Right lobe of liver (tissue), 6 donors: ENCODE measurements around the gene HYDIN. TPM values are rescaled to one million over a fixed set of nuclear protein-coding genes. Genes with fewer than 3 reads are reported as not detected.

ENCODE experiments used
- ATAC-seq, 4 donors: fragments of 200-7000 bp; cut with Tn5 transposase; one replicate each; pipeline ENCODE4 v1.9.1; 2020; ENCODE audit warnings: mild to moderate bottlenecking in 4 of 4, moderate library complexity in 4 of 4
- DNase-seq, 3 donors: peaks; one replicate each; pipeline ENCODE4 v3.0.0-alpha.2; 2020
- H3K27ac ChIP-seq, 3 donors: fragments of 200-600 bp; one replicate each; pipeline ENCODE4 v1.8.0; 2022
- H3K27me3 ChIP-seq, 2 donors: fragments of 200-600 bp; one replicate each; pipeline ENCODE4 v1.8.0; 2022
- H3K36me3 ChIP-seq, 4 donors: fragments of 200-600 bp; sonication (generic) in 1 of 4; one replicate each; pipeline versions ENCODE4 v1.5.1 to v1.8.0; 2017 to 2022; ENCODE audit warnings: control low read depth in 1 of 4
- H3K4me1 ChIP-seq, 4 donors: fragments of 200-600 bp; sonication (generic) in 1 of 4; one replicate each; pipeline versions ENCODE4 v1.5.1 to v1.8.0; 2017 to 2022; ENCODE audit warnings: control low read depth in 1 of 4
- H3K4me3 ChIP-seq, 3 donors: fragments of 200-600 bp; one replicate each; pipeline ENCODE4 v1.8.0; 2022
- H3K9me3 ChIP-seq, 4 donors: fragments of 200-600 bp; sonication (generic) in 1 of 4; one replicate each; pipeline versions ENCODE4 v1.5.1 to v1.8.0; 2017 to 2022; ENCODE audit warnings: control low read depth in 1 of 4
- POLR2A ChIP-seq: fragments of 450-650 bp; IDR thresholded peaks from one replicate; pipeline ENCODE4 v1.6.1; 2017; ENCODE audit warnings: antibody characterized with exemption, mild to moderate bottlenecking
- WGBS: methylation state at CpG from one replicate; pipeline ENCODE4 v1.1.6; 2018; ENCODE audit warnings: low coverage, low lambda C conversion rate; ENCODE audit not compliant: insufficient coverage; ENCODE audit errors: missing lambda C conversion rate; 5-methylcytosine and 5-hydroxymethylcytosine counted together
- intact Hi-C, 2 donors: fragments of 100-400 bp; cut with DNase I; formaldehyde crosslinking; loops; one replicate each; pipeline versions ENCODE4 v1.11.2 to v1.14.1; 2022
- total RNA-seq, 6 experiments: library from RNA; depleted of rRNA in 2 of 6; stranded (reverse); fragments of >200 nt in 2 of 6; fragmentation: NEBNext Ultra II Directional in 3 of 6; extraction: Animal tissue kit (Norgen Biotek cat#: 25700) in 3 of 6; gene quantifications; one replicate each; pipeline versions ENCODE4 v1.1.0 to v1.2.4, GENCODE V29; 2016 to 2023
- TF ChIP-seq, protein P1 (sequence below), 4 donors: fragments of 200-600 bp in 3 of 4; fragments of 450-650 bp in 1 of 4; IDR thresholded peaks; one replicate each; pipeline versions ENCODE4 v1.5.1 to v1.8.0; 2016 to 2022; ENCODE audit warnings: antibody characterized with exemption in 4 of 4, mild to moderate bottlenecking in 2 of 4
- donor health status: DM: no; HTN: yes; CAD: no.
- donor health status: DM: no; HTN: no; CAD: no.
- donor health status: DM: no; HTN: no; CAD: no.
- donor health status: DM: no; HTN: yes; CAD: no.
- donor health status: DM: no; HTN: yes; CAD: no.

HYDIN gene
- total RNA-seq, 6 experiments from 2014 or later: 0.20 to 1.4 (median 0.27) TPM; not detected in 1

- no peaks in the 10 kb centered on the region for H3K27me3 ChIP-seq
- H3K9me3 ChIP-seq: no peaks in the 10 kb centered on the region
- no peak for DNase-seq
- H3K4me1 ChIP-seq: no peaks in the 10 kb centered on the region
- intact Hi-C loops: no loop called here
- H3K27ac ChIP-seq: no peak overlapping the region
- no peaks in the 10 kb centered on the region for H3K36me3 ChIP-seq
- TF ChIP-seq, protein P1, sequence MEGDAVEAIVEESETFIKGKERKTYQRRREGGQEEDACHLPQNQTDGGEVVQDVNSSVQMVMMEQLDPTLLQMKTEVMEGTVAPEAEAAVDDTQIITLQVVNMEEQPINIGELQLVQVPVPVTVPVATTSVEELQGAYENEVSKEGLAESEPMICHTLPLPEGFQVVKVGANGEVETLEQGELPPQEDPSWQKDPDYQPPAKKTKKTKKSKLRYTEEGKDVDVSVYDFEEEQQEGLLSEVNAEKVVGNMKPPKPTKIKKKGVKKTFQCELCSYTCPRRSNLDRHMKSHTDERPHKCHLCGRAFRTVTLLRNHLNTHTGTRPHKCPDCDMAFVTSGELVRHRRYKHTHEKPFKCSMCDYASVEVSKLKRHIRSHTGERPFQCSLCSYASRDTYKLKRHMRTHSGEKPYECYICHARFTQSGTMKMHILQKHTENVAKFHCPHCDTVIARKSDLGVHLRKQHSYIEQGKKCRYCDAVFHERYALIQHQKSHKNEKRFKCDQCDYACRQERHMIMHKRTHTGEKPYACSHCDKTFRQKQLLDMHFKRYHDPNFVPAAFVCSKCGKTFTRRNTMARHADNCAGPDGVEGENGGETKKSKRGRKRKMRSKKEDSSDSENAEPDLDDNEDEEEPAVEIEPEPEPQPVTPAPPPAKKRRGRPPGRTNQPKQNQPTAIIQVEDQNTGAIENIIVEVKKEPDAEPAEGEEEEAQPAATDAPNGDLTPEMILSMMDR (IDR thresholded peaks at IDR 0.05): no peak
- no peak for TF ChIP-seq POLR2A
- no peak overlapping the region for H3K4me3 ChIP-seq
- ATAC-seq: no peak
These were observed 422.2 kb downstream of the HYDIN start for GRCh38 chr16:70808371-70808770.

- Histone ChIP-seq H3K9me3 (no peaks in the 10 kb centered on the region), H3K4me3 (no peak overlapping the region), H3K27ac (no peak overlapping the region), H3K36me3 (no peaks in the 10 kb centered on the region), H3K4me1 (no peaks in the 10 kb centered on the region), H3K27me3 (no peaks in the 10 kb centered on the region)
- intact Hi-C loops: no loop called here
- ATAC-seq (no peak), DNase-seq (no peak)
- 68% methylated on average over 3 of the region's 3 CpGs for WGBS
- no peak for TF ChIP-seq POLR2A
- TF ChIP-seq, protein P1 (IDR thresholded peaks at IDR 0.05): no peak
These were observed 424.7 kb downstream of the HYDIN start for GRCh38 chr16:70805787-70806186.

DNA sequence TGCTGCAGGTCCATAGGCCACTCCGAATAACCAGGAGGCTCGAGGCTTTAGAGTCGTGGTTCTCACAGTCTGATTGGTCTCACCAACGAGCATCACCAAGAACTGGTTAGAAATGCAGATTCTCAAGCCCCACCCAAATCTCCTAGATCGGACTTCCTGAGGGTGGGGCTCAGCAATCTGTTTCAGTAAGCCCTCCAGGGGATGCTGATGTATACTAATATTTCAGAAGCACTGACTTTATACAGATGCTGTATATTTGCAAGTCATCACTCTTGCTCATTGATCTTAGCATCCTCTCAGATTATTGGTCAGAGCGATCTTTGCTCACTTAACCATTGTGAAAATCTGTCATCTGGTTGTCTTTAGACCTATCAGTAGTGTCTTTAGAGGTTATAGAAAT, 425.1 kb downstream of the HYDIN start:
- H3K36me3 ChIP-seq: no peaks in the 10 kb centered on the region
- no peaks in the 10 kb centered on the region for H3K9me3 ChIP-seq
- H3K27ac ChIP-seq: no peak overlapping the region
- ATAC-seq (no peak), DNase-seq (no peak)
- WGBS: 80% methylated on average over 1 of the region's 6 CpGs
- intact Hi-C loops: no loop called here
- TF ChIP-seq POLR2A: no peak
- TF ChIP-seq, protein P1 (IDR thresholded peaks at IDR 0.05): no peak
- peaks cover 0 to 2% (median under 1%) of the 10 kb centered on the region in 4 donors for H3K4me1 ChIP-seq
- no peak overlapping the region for H3K4me3 ChIP-seq
- no peaks in the 10 kb centered on the region for H3K27me3 ChIP-seq

GRCh38 chr16:70804734-70805169, 425.8 kb downstream of the HYDIN start:
- ATAC-seq: no peak
- Histone ChIP-seq H3K4me3 (no peak overlapping the region), H3K27me3 (no peaks in the 10 kb centered on the region), H3K27ac (no peak overlapping the region), H3K9me3 (no peaks in the 10 kb centered on the region), H3K4me1 (peaks cover 0 to 8% (median 4%) of the 10 kb centered on the region in 4 donors), H3K36me3 (no peaks in the 10 kb centered on the region)
- WGBS: 17% methylated on average over 1 of the region's 2 CpGs
- TF ChIP-seq, protein P1 (IDR thresholded peaks at IDR 0.05): no peak
- no peak for TF ChIP-seq POLR2A
- intact Hi-C loops: no loop called here
- DNase-seq: no peak

DNA sequence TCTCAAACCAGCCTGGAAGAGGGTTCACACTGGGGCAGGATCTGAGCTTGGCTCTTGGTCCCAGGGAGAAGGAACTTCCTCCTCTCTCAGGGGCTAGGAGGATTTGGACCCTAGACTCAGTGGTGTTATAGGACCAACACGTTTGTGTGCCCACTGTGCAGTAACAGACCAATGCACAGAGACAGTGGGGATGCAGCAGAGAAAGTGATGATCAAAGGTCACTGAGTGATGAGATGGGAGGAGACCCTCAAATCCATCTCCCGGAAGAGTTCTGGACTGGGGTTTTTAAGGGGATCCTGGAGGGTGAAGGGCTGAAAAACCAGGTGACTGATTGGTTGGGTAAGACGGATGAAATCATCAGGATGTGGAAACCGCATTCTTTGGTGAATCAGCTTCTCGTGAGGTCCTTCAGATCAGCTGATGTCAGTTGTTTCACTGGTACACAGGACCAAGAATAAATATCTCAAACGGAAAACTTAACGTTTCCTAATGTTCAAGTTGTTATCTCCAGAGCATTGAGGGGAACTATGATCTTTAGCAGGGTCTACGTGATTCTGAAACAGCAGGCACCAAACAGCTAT, 426.3 kb downstream of the HYDIN start:
- H3K4me1 ChIP-seq: peaks cover 0 to 13% (median 9%) of the 10 kb centered on the region in 4 donors
- H3K27me3 ChIP-seq: no peaks in the 10 kb centered on the region
- intact Hi-C loops: no loop called here
- no peaks in the 10 kb centered on the region for H3K36me3 ChIP-seq
- no peak for TF ChIP-seq POLR2A
- TF ChIP-seq, protein P1 (IDR thresholded peaks at IDR 0.05): no peak
- ATAC-seq: peak in 1 of 4 donors; percentile 7
- no peak for DNase-seq
- WGBS: 55% methylated on average over 7 of the region's 8 CpGs
- no peak overlapping the region for H3K4me3 ChIP-seq
- no peak overlapping the region for H3K27ac ChIP-seq
- no peaks in the 10 kb centered on the region for H3K9me3 ChIP-seq
